AG20443 (cell line): Measurements from ENCODE around the gene DNAAF1.
A peak's percentile ranks its signal among the peaks of the same experiment; 100 is the strongest.

Experiments used
- DNase-seq: peaks from one replicate; pipeline ENCODE4 v3.0.0; 2012; ENCODE audit warnings: low spot score, mixed read lengths

Gene DNAAF1

DNA sequence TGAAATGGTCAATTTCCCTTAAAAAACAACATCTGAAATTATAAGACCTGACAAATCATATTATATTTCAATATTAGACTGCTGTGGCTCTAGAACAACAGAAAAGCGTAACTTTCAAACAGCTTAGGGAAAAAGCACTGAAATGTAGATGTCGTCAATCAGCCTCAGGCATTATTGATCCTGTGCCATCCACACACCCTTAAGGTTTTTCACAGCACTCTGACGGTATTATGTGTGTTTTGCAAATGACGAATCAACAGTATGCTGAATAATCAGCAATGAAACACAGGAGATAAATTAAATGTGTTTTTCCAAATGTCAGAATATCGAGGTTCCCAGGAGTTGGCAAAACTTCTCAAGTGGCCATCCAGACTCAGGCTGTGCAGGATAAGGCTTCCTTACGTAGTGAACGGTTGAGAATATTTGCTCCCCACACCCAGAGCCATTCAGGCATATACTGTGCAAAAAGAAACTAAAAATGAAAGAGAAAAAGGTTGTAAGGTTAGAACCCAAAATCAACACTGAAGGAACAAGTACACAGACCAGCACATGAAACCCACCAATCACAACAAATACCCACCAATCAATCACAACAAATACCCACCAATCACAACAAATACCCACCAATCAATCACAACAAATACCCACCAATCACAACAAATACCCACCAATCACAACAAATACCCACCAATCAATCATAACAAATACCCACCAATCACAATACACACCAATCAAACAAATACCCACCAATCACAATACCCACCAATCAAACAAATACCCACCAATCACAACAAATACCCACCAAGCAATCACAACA is 20.6 kb upstream of the DNAAF1 start:
- DNase-seq, result no peak

DNA sequence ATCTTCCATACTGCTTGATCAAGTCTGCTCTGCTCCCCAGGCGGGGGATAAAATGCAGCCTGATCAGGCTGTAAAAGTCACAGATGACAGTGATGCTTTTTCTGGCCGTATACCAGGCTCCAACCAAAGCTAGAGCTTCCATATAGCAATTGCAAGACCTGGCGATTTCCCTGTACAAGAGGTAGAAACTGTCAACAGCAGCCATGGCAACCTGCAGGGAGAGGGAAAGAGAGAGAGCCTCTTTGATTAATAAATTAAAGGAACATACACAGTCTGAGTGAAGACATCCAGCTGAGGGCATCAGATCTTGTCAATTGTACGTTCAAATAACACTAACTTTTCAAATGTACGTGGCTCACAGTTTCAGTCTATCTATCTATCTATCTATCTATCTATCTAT is 14.0 kb upstream of the DNAAF1 start:
- DNase-seq, result no peak

DNA sequence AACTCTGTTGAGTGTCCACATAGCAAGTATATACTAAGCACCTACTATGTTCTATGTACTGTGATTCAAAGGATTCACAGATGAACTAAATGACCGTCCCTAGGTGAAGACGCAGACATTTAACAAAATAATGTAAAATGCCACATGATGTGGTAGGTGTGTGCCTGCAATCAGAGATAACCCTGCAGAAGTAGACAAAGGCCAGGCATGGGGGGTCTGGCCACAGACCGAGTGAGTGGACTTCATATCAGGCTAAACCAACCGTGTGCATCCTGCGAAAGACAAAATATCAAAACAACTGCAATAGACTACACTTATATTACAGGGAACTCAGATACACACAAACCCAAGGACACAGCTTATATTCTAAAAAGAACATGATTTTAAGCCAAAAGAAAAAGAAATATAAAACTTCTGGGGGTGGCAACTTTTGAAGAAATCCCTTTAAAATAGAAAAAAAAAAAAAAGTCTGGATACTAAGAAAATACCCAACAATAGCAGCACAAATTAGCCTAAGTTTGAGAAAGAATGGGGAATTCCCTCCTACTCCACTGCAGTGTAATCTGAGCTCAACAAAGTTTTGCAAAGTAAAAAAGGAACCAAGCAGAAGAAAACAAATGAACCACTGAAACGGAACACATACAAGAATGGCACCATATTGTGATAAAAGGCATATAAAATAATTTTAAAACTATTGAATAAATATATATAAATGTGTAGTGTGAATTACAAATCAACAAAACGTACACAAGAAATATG is 12.4 kb upstream of the DNAAF1 start:
- no peak for DNase-seq

DNA sequence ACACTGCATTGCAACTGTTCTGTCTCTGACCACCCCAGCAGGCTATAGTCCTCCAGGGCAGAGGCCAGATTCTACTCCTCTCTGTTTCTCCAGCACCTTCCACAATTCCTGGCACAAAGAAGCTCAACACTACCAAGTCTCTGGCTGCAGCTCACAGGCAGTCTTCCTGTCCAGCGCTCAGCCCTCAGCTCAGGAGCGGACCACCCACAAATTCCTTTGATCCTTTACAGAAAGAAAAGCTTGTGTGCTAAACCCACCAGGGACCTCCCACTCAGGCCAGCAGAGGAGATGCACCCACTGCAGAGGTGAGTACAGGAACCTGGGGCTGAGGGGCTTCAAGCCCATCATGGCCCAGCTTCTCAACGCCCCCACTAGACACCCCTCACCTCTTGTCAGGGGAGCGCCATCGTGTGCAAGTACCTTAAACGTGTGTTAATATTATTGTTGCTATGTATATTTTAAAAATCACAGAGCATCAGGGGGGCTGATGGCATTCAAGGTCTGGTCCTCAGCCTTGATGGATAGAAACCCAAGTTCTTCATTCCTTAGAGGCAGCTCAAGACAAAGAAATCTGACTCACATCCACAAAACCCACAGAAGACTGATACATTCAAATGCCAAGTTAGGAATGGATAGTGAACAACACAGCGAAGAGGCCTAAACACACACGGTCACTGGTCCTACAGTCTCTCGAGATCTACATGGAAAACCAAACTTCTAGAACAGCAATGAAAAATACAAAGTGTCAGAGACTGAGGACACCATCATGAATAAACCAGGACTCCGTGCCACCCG is 8.6 kb upstream of the DNAAF1 start:
- DNase-seq, result no peak

DNA sequence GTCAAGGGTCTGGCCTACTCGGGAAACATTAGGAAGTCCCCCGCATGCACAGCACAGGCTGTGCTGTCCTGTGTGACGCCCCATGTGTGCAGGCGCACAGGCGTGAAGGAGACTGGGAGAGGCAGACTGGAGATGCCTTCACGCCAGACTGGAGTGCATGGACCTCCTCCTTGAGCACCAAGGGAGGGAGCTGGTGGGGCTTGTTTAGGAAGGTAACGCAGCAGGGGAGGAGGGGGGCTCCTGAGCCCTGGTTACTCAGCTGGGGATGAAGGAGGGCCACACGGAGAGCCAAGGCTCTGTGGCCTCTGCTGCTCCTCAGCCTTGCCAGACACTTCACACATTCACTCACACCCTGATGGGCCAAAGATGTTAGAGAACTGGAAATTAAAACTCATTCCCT is 7.8 kb upstream of the DNAAF1 start:
- DNase-seq, result no peak

DNA sequence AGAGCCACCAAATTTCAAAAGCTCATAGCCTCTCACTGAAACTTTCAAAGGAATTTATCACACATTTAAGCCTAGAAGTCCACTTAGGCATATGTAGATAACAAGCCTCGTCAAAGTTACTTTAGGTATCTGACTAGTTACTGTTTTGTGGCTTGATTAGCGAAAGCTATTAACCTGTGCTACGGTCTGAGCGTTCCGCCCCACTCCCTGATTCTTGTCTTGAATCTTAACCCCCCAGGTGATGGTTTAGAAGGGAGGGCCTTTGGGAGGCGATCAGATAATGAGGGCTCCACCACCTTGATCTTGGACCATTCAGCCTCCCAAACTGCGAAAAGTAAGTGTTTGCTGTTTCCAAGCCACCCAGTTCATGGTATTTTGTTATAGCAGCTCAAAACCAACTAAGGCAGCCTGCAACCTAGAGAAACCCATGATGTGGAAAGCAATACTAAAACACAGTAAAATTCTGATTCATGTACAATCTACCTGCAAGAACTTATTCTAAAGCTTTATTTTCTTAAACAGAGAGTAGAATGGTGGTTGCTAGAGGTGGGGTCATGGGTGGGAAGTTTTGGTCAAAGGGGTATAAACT is 7.2 kb upstream of the DNAAF1 start:
- no peak for DNase-seq

DNA sequence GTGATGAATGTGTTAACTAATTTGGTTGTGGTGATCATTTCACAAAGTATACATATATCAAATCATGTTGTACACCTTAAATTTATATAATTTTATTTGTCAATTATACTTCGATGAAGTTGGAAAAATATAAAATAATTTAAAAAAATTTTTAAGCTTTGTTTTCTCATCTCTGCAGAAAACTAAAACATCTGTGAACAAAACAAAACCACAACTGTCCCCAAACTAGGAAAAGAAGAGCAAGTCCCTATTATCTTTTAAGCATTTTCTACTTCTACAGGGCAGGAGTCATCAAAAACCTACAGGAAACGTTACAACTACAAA is 6.6 kb upstream of the DNAAF1 start:
- no peak for DNase-seq

DNA sequence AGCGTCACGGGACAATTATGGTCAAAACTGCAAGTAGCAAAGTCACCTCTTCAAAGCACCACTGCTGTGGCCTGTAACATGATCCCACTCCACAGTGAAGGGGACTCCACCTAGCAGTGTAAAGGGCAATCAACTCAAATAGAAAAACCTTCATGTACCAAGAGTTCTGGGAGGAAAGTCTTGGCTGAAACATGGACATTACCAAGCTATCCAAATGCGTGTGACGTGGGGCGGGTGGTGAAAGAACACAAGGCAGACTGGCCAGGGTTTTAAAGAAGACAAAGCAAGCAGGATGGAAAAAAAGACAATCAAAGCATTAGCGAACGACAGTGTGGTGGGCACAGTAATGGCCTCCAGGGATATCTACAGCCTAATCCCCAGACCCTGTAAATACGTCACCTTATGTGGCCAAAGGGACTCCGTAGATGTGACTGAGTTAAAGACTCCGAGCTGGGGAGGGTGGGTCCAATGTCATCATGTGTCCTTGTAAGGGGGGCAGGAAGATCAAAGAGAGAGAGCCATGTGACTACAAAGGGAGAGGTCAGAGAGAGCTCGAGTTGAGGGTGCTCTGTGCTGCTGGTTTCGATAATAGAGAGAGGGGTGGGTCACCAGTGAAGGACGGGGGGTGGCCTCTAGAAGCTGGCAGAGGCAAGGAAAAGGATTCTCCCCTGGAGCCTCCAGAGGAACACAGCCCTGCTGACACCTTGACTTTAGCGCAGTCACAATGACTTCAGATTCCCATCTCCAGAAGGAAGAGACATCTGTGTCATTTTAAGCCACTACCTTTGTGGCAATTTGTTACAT is 6.1 kb upstream of the DNAAF1 start:
- DNase-seq, result peak; percentile 63

DNA sequence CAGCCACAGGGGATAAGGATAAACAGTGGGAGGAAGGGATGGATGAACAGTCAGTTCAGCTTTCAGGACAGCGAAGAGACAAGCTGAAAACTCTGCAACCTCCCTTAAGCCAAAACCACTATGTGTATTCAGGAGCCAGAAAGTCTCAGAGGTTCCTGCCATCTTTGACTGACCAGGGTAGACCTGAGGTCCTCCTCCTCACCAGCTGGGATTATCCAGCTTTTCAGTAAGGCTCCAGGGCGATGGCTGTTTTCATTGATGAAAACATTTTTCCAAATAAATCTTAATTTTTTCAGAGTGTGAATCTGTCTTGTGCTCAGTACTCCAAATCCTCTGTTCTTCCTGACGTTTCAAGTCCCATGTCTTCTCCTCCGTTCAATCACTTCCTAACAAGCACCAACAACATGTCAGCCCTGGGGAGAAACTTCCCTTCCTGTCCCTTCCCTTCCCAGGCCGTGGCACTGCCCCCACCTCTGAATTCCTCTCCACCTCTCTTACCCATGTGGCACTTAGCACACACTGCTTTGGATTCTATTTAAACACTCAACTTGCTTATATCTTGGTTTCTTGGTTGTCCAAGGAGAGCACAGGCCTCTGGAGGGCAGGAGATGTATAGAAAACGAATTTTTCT is 5.4 kb upstream of the DNAAF1 start:
- no peak for DNase-seq

DNA sequence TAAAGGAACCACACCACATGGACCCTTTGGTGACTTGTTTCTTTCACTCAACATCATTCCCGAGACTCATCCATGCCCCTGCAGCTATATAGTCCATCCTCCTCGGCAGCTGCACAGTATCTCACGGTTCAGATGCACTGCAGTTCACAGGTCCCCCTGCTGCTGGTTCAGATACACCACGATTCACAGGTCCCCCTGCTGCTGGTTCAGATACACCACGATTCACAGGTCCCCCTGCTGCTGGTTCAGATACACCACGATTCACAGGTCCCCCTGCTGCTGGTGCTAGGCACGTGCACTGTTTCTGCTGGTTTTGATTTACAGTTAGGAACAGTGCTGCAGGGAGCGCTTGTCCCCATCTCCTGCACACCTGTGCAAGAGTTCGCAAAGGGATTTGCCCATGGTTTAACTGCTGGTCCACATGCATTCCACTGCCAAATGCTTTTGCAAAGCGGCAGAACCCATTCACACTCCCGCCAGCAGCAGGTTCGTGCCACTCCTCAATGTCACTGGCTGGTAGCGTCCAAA is 3.9 kb upstream of the DNAAF1 start:
- DNase-seq, result no peak

DNA sequence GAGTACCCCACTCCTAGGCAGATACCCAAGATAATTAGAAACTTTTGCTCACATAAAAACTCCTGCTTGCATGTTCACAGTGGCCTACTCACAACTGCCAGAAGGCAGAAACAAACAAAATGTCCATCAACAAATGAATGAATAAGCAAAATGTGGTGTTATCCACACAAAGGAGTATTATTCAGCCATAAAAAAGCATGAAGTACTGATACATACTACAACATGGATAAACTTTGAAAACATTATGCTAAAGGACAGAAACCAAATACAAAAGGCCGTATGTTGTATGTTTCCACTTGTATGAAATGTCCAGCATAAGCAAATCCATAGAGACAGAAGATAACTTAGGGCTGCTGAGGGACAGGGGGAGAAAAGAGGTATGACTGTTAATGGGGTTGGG is 2.0 kb upstream of the DNAAF1 start:
- DNase-seq, result no peak

DNA sequence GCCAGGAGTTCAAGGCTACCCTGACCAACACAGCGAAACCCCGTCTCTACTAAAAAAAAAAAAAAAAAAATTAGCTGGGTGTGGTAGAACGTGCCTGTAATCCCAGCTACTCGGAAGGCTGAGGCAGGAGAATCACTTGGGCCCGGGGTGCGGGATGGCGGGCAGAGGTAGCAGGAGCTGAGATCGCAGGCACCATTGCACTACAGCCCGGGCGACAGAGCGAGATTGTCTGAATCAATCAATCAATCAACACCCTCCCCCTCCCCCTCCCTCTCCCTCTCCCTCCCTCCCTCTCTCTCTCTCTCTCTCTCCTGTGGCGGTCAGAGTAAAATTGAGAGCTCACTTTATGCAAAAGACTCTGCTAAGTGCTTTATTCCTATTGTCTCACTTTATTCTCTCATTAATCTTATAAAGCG is 1.3 kb upstream of the DNAAF1 start:
- no peak for DNase-seq

DNA sequence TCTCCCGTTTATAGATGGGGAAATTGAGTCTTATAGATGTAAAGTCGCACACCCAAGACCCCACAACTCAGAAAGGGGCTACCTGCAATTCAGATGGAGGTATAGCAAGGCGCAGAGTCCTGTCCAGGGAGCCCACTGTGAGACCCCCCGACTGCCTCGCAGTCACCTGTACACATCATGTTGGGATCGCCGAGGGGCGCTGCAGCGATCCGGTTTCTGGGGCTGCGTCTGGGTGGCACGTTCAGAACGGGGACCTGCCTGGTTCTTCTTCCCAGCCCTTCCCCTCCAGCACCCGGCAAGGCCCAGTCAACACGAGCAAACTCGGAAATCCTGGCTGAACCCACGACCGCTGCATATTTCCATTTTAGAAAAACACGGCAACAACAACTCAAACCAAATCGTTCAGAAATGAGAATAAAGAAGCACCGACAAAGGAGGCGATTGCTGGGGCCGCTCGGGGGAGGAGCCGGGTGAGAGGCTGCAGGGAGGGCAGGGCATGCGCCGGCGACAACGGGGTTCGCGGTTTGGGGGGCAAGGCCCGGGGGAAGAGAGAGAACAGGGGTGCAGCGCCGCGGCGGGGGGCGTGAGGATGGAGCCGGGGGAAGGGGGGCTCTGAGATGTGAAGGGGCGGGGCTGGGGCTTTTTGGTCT is 774 bp upstream of the DNAAF1 start:
- DNase-seq, result peak; percentile 53

DNA sequence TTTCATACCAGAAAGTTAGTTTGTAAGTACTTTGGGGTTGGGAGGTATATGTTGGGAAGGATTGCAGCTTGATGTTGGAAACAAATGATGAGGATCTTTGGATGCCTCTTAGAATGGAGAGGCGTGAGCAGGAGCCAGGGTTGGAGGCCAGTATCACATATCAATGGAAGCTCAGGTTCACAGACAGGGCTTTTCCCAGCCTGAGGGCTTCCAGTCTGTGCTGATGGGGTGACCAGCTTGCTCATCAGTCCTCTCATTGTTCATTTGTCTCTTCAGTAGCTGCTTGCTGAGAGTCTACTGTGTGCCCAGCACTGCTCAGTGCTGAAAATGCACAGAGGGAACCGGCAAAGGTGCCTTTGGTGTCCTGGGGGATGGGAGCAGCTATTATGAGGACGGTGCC is 5.8 kb downstream of the DNAAF1 start:
- DNase-seq, result no peak

DNA sequence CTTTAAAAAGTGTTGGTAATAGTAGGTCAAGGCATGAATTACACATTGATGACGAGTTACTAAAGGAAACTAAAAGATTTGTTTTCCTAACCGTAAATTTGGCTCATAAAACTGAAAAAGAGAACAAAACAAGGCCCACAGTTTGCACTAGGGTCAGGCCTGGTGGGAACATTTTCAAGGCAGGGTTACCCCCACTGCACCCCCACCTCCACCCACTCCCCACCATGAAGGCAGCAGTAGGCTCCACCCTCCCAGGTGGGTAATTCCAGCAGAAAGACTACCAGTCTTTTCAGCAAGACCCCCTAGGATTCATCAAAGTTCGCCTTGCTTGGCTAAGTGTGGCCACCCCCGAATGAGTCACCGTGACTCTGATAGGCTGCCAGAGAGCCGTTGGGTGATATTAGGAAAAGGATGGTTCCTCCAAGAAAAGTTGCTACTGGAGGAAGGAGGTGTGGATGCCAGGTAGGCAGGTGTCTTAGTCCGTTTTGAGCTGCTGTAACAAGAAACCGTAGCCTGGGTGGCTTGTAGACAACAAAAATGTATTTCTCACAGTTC is 8.6 kb downstream of the DNAAF1 start:
- no peak for DNase-seq

DNA sequence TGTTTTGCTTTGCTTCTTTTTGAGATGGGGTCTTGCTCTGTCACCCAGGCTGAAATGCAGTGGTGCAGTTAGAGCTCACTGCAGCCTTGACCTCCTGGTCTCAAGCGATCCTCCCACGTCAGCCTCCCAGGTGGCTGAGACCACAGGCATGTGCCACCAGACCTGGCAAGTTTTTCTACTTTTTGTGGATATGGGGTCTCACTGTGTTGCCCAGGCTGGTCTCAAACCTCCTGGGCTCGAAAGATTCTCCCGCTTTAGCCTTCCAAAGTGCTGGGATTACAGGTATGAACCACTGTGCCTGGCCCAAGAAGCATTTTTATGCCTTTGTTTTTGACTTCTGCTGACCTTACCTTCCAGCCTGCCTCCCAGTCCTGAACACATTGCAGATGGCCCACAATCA is 10.1 kb downstream of the DNAAF1 start:
- no peak for DNase-seq

DNA sequence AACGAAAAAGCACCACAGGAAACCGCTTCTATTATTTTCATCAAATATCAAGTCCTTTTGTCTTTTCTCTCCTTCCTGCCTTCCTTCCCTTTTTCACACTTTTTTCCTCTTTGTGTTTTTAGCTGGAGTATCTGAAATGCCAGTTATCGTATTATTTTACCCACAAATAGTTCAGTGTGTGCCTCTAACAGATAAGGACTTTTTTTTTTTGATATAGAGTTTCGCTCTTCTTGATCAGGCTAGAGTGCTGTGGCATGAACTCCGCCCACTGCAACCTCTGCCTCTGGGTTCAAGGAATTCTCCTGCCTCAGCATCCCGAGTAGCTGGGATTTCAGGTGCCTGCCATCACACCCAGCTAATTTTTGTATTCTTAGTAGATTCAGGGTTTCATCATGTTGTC is 10.7 kb downstream of the DNAAF1 start:
- no peak for DNase-seq

DNA sequence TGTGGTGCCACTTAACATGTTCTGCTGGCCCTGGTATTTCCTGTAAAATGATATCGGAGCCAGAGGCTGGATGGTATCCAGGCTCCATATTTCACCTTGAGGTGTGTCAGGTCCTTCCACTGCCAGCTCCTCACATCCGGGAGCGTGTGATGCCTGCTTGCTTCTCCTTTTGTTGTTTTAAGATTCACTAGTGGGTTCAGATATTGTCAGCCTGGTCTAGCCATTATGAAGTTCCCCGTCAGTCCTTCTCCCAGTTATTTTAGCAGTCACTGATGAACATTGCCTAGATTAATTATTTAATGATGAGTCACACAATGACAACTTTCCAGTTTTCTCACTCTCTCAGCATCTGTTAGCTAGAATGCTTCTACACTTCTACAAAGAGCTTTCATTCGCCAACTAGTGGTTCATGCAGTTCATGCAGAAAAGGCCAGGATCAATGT is 11.3 kb downstream of the DNAAF1 start:
- no peak for DNase-seq

DNA sequence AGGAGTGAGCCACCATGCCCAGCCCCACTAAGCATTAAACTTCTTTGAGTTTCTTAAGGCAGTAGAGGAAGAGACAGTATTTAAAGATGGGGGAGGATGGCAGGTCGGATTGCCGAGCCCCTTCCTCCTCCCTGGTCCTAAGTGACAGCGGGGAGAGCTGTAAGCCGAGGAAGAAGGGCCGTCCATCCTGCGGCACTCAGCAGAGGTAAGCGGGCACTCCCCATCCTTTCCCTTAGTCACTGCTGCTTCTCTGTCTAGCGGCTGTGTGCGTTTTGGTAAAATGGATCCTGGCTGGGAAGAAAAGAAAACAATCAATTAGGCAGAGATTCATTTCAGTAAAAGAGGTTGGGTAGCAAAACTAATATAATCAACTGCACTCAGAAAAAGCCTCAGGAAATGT is 13.9 kb downstream of the DNAAF1 start:
- DNase-seq, result no peak

DNA sequence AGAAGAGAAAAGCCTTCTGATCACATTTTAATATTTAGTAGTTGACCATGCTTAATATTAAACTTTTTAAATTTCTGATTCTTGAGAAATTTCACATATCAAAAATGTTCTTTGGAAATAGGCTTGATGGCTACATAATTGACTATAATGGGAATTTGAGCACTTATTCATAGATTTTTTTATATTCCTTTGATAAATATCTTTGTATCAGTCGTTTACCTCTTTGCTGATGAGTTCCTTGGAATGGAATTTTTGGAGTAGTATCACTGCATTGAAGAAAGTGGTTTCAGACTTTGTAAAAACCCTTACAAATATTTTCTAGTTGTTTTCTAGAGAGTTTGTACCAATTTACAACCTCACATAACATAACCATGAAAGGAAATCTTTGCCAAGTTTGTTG is 14.7 kb downstream of the DNAAF1 start:
- no peak for DNase-seq
